Upper lobe of left lung (tissue), 6 donors: ENCODE results near the gene NELFCD. TPM values are rescaled to one million over a fixed set of nuclear protein-coding genes. Genes with fewer than 3 reads are reported as not detected.

Experiments
- ATAC-seq, 2 donors: fragments of 200-7000 bp; cut with Tn5 transposase; one replicate each; pipeline ENCODE4 v1.9.1; 2022; ENCODE audit warnings: mild to moderate bottlenecking in 2 of 2, moderate library complexity in 2 of 2; ENCODE audit not compliant: low FRiP score in 2 of 2
- DNase-seq, 2 donors: peaks; one replicate each; pipeline ENCODE4 v3.0.0-alpha.2; 2019 to 2020
- H3K27ac ChIP-seq, 4 donors: fragments of 200-600 bp; sonication (generic); one replicate each; pipeline ENCODE4 v1.5.1; 2016 to 2019
- H3K27me3 ChIP-seq, 4 donors: fragments of 200-600 bp; sonication (generic); one replicate each; pipeline ENCODE4 v1.5.1; 2017 to 2019
- H3K36me3 ChIP-seq, 4 donors: fragments of 200-600 bp; sonication (generic); one replicate each; pipeline ENCODE4 v1.5.1; 2016 to 2019
- H3K4me1 ChIP-seq, 4 donors: fragments of 200-600 bp; sonication (generic); one replicate each; pipeline ENCODE4 v1.5.1; 2018 to 2019
- H3K4me3 ChIP-seq, 4 donors: fragments of 200-600 bp; sonication (generic); one replicate each; pipeline ENCODE4 v1.5.1; 2017 to 2019; ENCODE audit warnings: mild to moderate bottlenecking in 2 of 4, moderate library complexity in 1 of 4
- H3K9me3 ChIP-seq, 4 donors: fragments of 200-600 bp; sonication (generic); one replicate each; pipeline ENCODE4 v1.5.1; 2018 to 2019
- EP300 ChIP-seq, 4 donors: sonication (generic); formaldehyde crosslinking; IDR thresholded peaks; one replicate each; pipeline ENCODE4 v1.5.1; 2017; ENCODE audit warnings: antibody characterized with exemption in 4 of 4, control low read depth in 2 of 4
- POLR2A ChIP-seq, 4 donors: fragments of 450-650 bp; IDR thresholded peaks; one replicate each; pipeline ENCODE4 v1.5.1; 2016 to 2017; ENCODE audit warnings: antibody characterized with exemption in 4 of 4, mild to moderate bottlenecking in 2 of 4
- POLR2AphosphoS5 ChIP-seq, 2 donors: sonication (generic); formaldehyde crosslinking; IDR thresholded peaks; one replicate each; pipeline ENCODE4 v1.5.1; 2017; ENCODE audit warnings: antibody characterized with exemption in 2 of 2
- WGBS, 2 donors: methylation state at CpG; one replicate each; pipeline ENCODE4 v1.1.5; 2017 to 2018; 5-methylcytosine and 5-hydroxymethylcytosine counted together
- total RNA-seq, 6 donors: library from RNA; depleted of rRNA in 4 of 6; stranded (reverse); fragments of >200 nt in 4 of 6; gene quantifications; one replicate each; pipeline versions ENCODE4 v1.1.0 to v1.2.1, GENCODE V29; 2016 to 2021
- TF ChIP-seq, protein P1 (sequence below), 6 experiments: fragments of 450-650 bp in 4 of 6; fragments of 200-600 bp in 2 of 6; sonication (generic) in 2 of 6; IDR thresholded peaks; one replicate each; pipeline ENCODE4 v1.5.1; 2016 to 2019; ENCODE audit warnings: antibody characterized with exemption in 6 of 6
- donor health status: DM: no; HTN: no; CAD: no; lungs with moderate emphysema.
- donor health status: DM: no; HTN: yes; CAD: no; lungs with severe emphysema.

The NELFCD gene
- total RNA-seq, 6 donors from 2014 or later, result 42.3 to 99.5 (median 48.7) TPM

DNA sequence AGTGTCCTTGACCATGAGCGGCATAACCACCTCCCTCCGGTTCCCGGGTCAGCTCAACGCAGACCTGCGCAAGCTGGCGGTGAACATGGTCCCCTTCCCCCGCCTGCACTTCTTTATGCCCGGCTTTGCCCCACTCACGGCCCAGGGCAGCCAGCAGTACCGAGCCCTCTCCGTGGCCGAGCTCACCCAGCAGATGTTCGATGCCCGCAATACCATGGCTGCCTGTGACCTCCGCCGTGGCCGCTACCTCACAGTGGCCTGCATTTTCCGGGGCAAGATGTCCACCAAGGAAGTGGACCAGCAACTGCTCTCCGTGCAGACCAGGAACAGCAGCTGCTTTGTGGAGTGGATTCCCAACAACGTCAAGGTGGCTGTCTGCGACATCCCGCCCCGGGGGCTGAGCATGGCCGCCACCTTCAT, 43.1 kb downstream of the NELFCD start:
- H3K4me1 ChIP-seq, result peaks cover 12 to 28% (median 17%) of the 10 kb centered on the region in 4 donors
- 97 to 98% methylated on average over 15 to 23 of the region's 24 CpGs for WGBS, 2 donors
- H3K27me3 ChIP-seq, result no peaks in the 10 kb centered on the region
- peak in 1 of 2 donors; percentile 63 for DNase-seq
- no peak overlapping the region for H3K27ac ChIP-seq
- H3K36me3 ChIP-seq, result peaks cover 14 to 72% (median 40%) of the 10 kb centered on the region in 4 donors
- H3K9me3 ChIP-seq, result no peaks in the 10 kb centered on the region
- TF ChIP-seq, protein P1, sequence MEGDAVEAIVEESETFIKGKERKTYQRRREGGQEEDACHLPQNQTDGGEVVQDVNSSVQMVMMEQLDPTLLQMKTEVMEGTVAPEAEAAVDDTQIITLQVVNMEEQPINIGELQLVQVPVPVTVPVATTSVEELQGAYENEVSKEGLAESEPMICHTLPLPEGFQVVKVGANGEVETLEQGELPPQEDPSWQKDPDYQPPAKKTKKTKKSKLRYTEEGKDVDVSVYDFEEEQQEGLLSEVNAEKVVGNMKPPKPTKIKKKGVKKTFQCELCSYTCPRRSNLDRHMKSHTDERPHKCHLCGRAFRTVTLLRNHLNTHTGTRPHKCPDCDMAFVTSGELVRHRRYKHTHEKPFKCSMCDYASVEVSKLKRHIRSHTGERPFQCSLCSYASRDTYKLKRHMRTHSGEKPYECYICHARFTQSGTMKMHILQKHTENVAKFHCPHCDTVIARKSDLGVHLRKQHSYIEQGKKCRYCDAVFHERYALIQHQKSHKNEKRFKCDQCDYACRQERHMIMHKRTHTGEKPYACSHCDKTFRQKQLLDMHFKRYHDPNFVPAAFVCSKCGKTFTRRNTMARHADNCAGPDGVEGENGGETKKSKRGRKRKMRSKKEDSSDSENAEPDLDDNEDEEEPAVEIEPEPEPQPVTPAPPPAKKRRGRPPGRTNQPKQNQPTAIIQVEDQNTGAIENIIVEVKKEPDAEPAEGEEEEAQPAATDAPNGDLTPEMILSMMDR (IDR thresholded peaks at IDR 0.05), result no peak
- TF ChIP-seq POLR2AphosphoS5 (IDR thresholded peaks at IDR 0.05) (no peak), POLR2A (IDR thresholded peaks at IDR 0.05) (no peak), EP300 (IDR thresholded peaks at IDR 0.05) (no peak)
- H3K4me3 ChIP-seq, result no peak overlapping the region
- ATAC-seq, result peak in 1 of 2 donors; percentile 30

DNA sequence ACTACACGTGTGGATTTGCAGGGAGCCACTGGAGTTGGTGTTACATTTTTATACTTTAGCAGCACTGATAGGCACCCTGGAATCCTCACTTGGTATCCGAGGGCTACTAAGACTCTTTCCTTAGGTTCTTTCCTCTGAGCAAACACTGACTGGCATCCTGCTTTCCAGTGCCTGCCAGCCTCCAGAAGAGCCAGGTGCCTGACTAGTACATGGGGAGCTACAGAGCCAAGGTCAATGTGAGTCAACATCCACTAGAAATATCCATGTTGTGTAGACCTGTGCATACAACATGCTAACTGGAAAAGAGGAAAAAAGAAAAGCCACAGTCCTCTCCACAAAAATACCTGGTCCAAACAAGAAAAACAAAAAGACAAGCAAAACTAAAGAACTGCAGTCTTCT, 44.0 kb downstream of the NELFCD start:
- TF ChIP-seq, protein P1 (IDR thresholded peaks at IDR 0.05), result no peak
- TF ChIP-seq POLR2AphosphoS5 (IDR thresholded peaks at IDR 0.05) (no peak), EP300 (IDR thresholded peaks at IDR 0.05) (no peak), POLR2A (IDR thresholded peaks at IDR 0.05) (no peak)
- Histone ChIP-seq H3K4me1 (peaks cover 22 to 37% (median 27%) of the 10 kb centered on the region in 4 donors), H3K36me3 (peaks cover 14 to 82% (median 45%) of the 10 kb centered on the region in 4 donors), H3K27ac (no peak overlapping the region), H3K4me3 (no peak overlapping the region), H3K27me3 (no peaks in the 10 kb centered on the region), H3K9me3 (no peaks in the 10 kb centered on the region)
- ATAC-seq, result no peak
- DNase-seq, result no peak
- 74 to 87% methylated on average over 2 of the region's 2 CpGs for WGBS, 2 donors

DNA sequence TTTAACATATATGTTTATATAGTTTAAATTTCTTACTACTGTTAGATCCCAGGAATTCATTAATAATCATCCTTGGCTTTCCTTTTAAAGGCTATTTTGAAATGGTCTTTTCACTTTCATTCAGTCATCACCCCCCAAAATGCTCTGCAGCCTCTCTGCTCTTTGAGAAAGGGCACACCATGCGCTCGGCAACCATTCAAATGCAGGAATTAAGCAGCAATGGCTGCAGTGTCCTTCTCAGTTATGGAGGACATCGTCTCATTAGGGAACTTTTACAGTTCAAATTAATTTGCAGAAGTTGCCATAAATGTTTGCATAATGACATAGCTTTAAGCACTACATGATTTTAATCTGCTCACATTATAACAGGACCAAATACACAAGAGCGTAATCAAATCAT, 44.5 kb downstream of the NELFCD start:
- H3K4me1 ChIP-seq, result peaks cover 26 to 39% (median 31%) of the 10 kb centered on the region in 4 donors
- H3K4me3 ChIP-seq, result no peak overlapping the region
- no peak overlapping the region for H3K27ac ChIP-seq
- TF ChIP-seq POLR2AphosphoS5 (IDR thresholded peaks at IDR 0.05), result no peak
- no peak for TF ChIP-seq POLR2A (IDR thresholded peaks at IDR 0.05)
- TF ChIP-seq, protein P1 (IDR thresholded peaks at IDR 0.05), result no peak
- TF ChIP-seq EP300 (IDR thresholded peaks at IDR 0.05), result no peak
- DNase-seq (no peak), ATAC-seq (no peak)
- no peaks in the 10 kb centered on the region for H3K27me3 ChIP-seq
- no peaks in the 10 kb centered on the region for H3K9me3 ChIP-seq
- WGBS, 2 donors, result 96 to 97% methylated on average over 4 of the region's 4 CpGs
- peaks cover 14 to 86% (median 46%) of the 10 kb centered on the region in 4 donors for H3K36me3 ChIP-seq

DNA sequence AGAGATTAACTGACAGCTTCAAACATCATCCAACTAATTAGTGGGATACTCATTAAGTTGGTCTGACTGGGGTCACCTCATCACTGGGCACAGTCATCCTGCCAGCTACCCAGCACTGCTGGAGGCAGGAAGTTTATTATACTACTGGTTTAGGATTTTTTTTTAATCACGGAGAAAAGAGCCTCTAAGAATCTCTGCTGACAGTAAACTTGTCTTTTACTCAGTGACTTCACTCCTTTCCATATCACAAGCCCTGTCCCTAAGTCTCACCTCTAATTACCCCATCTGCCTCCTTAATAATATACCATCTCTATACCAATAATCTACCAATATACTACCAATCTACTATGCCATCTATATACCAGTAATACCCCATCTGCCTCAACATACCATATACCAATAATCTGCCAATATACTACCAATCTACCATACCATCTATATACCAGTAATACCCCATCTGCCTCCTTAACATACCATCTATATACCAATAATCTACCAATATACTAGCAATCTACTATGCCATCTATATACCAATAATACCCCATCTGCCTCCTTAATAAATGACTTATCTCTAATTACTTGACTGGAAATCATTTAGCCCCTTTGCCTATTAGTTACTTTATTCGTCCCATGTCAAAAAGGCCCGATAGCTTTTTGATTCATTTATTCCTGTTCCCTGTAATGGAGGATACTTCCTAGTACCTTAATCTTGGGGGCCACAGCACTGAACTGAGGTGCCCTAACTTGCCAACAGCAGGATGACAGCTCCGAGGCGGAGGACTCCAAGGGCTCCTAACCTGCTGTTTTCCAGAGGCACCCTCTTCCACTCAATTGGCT, 46.1 kb downstream of the NELFCD start:
- TF ChIP-seq EP300 (IDR thresholded peaks at IDR 0.05) (no peak), POLR2A (IDR thresholded peaks at IDR 0.05) (no peak), POLR2AphosphoS5 (IDR thresholded peaks at IDR 0.05) (no peak)
- Histone ChIP-seq H3K27ac (no peak overlapping the region), H3K4me1 (peaks cover 34 to 52% (median 40%) of the 10 kb centered on the region in 4 donors), H3K36me3 (peaks cover 14 to 82% (median 46%) of the 10 kb centered on the region in 4 donors), H3K9me3 (no peaks in the 10 kb centered on the region), H3K27me3 (no peaks in the 10 kb centered on the region), H3K4me3 (no peak overlapping the region)
- ATAC-seq (no peak), DNase-seq (no peak)
- WGBS, 2 donors, result 85 to 86% methylated on average over 5 of the region's 5 CpGs

DNA sequence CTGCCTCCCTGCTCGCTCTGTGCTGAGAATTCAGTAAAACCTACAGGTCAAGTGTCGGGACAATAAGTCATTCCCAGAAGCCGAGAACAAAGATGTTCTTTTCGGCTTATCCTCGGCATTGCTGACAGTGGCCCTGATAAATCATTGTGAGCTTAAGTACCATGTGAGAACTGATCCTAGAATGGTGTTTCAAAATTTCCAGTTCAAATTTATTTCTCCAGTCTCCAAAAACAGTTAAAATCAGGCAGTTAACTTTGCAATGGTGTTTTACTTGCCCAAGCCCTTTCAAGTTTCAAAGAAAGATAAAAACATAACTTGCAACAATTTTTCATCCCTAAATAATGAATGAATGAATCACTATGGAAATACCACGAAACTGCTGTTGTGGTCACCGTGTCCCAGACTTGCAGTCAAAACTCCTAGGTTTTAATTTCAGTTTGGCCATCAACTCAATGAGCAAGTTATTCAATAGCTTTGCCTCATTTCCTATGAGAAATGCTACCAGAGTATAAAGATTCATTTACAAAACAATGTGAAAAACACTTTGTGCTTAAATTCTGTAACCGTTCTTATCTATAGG, 46.8 kb downstream of the NELFCD start:
- TF ChIP-seq POLR2A (IDR thresholded peaks at IDR 0.05) (no peak), EP300 (IDR thresholded peaks at IDR 0.05) (no peak), POLR2AphosphoS5 (IDR thresholded peaks at IDR 0.05) (no peak)
- TF ChIP-seq, protein P1 (IDR thresholded peaks at IDR 0.05), result no peak
- Histone ChIP-seq H3K4me3 (no peak overlapping the region), H3K9me3 (no peaks in the 10 kb centered on the region), H3K4me1 (peaks cover 36 to 55% (median 41%) of the 10 kb centered on the region in 4 donors), H3K27me3 (no peaks in the 10 kb centered on the region), H3K36me3 (peaks cover 14 to 76% (median 41%) of the 10 kb centered on the region in 4 donors), H3K27ac (no peak overlapping the region)
- no peak for ATAC-seq
- 88 to 91% methylated on average over 8 of the region's 8 CpGs for WGBS, 2 donors
- DNase-seq, result no peak
